ENCODE results near the gene MADCAM1.

The MADCAM1 gene

GRCh38 chr19:468587-469256, 27.6 kb upstream of the MADCAM1 start:
- Histone ChIP-seq H3K79me2 (ENCODE audit: low read length) (no peaks in the 10 kb centered on the region), H3K4me2 (ENCODE audit: low read depth, low read length) (no peak overlapping the region), H3K36me3 (replicated peaks; ENCODE audit: insufficient read depth, low read length) (no peaks in the 10 kb centered on the region), H3K9me2 (replicated peaks; ENCODE audit: insufficient read depth, low read length) (no peaks in the 10 kb centered on the region), H3K9ac (ENCODE audit: low read length) (no peak overlapping the region), H3K27ac (ENCODE audit: low read length) (no peak overlapping the region), H4K20me1 (ENCODE audit: insufficient read depth, low read length) (no peaks in the 10 kb centered on the region), H3K4me1 (ENCODE audit: low read length) (no peaks in the 10 kb centered on the region), H3K9me3 (replicated peaks; ENCODE audit: insufficient read depth, low read length) (no peaks in the 10 kb centered on the region), H2AFZ (ENCODE audit: low read length) (no peak overlapping the region), H3K4me3 (ENCODE audit: low read length) (no peak overlapping the region), H3F3A (ENCODE audit: insufficient read depth, low read length) (no peaks in the 10 kb centered on the region), H3K27me3 (replicated peaks; ENCODE audit: insufficient read depth, low read length) (peaks cover 40% of the 10 kb centered on the region)
- DNase-seq = no peak
- TF ChIP-seq EZH2phosphoT487 (IDR thresholded peaks at IDR 0.05; ENCODE audit: low read length) = no peak
- no peak for TF ChIP-seq EZH2 (optimal IDR thresholded peaks at IDR 0.05; ENCODE audit: low read depth, low read length)
- no peak for TF ChIP-seq CTCF (IDR thresholded peaks at IDR 0.05; ENCODE audit: low read length)

- Histone ChIP-seq H3K9me2 (replicated peaks; ENCODE audit: insufficient read depth, low read length) (no peaks in the 10 kb centered on the region), H3K79me2 (ENCODE audit: low read length) (no peaks in the 10 kb centered on the region), H3K27ac (ENCODE audit: low read length) (no peak overlapping the region), H3K36me3 (replicated peaks; ENCODE audit: insufficient read depth, low read length) (no peaks in the 10 kb centered on the region), H3K4me2 (ENCODE audit: low read depth, low read length) (no peak overlapping the region), H3K27me3 (replicated peaks; ENCODE audit: insufficient read depth, low read length) (peaks cover 47% of the 10 kb centered on the region), H2AFZ (ENCODE audit: low read length) (no peak overlapping the region), H3K4me3 (ENCODE audit: low read length) (no peak overlapping the region), H3K4me1 (ENCODE audit: low read length) (no peaks in the 10 kb centered on the region), H3F3A (ENCODE audit: insufficient read depth, low read length) (no peaks in the 10 kb centered on the region), H4K20me1 (ENCODE audit: insufficient read depth, low read length) (no peaks in the 10 kb centered on the region), H3K9ac (ENCODE audit: low read length) (no peak overlapping the region), H3K9me3 (replicated peaks; ENCODE audit: insufficient read depth, low read length) (no peaks in the 10 kb centered on the region)
- no peak for DNase-seq
- TF ChIP-seq CTCF (IDR thresholded peaks at IDR 0.05; ENCODE audit: low read length) = no peak
- TF ChIP-seq EZH2 (optimal IDR thresholded peaks at IDR 0.05; ENCODE audit: low read depth, low read length) = no peak
- TF ChIP-seq EZH2phosphoT487 (IDR thresholded peaks at IDR 0.05; ENCODE audit: low read length) = no peak
These were observed 26.5 kb upstream of the MADCAM1 start for GRCh38 chr19:469833-470232.

GRCh38 chr19:470701-471100, 25.6 kb upstream of the MADCAM1 start:
- Histone ChIP-seq H2AFZ (ENCODE audit: low read length) (no peak overlapping the region), H4K20me1 (ENCODE audit: insufficient read depth, low read length) (no peaks in the 10 kb centered on the region), H3K27ac (ENCODE audit: low read length) (no peak overlapping the region), H3K9ac (ENCODE audit: low read length) (no peak overlapping the region), H3K4me3 (ENCODE audit: low read length) (no peak overlapping the region), H3K4me2 (ENCODE audit: low read depth, low read length) (no peak overlapping the region), H3K9me3 (replicated peaks; ENCODE audit: insufficient read depth, low read length) (no peaks in the 10 kb centered on the region), H3K79me2 (ENCODE audit: low read length) (no peaks in the 10 kb centered on the region), H3K27me3 (replicated peaks; ENCODE audit: insufficient read depth, low read length) (peaks cover 55% of the 10 kb centered on the region), H3K4me1 (ENCODE audit: low read length) (no peaks in the 10 kb centered on the region), H3K36me3 (replicated peaks; ENCODE audit: insufficient read depth, low read length) (no peaks in the 10 kb centered on the region), H3F3A (ENCODE audit: insufficient read depth, low read length) (no peaks in the 10 kb centered on the region), H3K9me2 (replicated peaks; ENCODE audit: insufficient read depth, low read length) (no peaks in the 10 kb centered on the region)
- DNase-seq = no peak
- TF ChIP-seq EZH2phosphoT487 (IDR thresholded peaks at IDR 0.05; ENCODE audit: low read length) = no peak
- no peak for TF ChIP-seq EZH2 (optimal IDR thresholded peaks at IDR 0.05; ENCODE audit: low read depth, low read length)
- TF ChIP-seq CTCF (IDR thresholded peaks at IDR 0.05; ENCODE audit: low read length) = no peak
